MM.1S (cell line): Measurements from ENCODE around the gene LRRC4C.

Experiments
- EZH2 ChIP-seq: fragments of 300-600 bp; sonication (generic); optimal IDR thresholded peaks from 2 replicates; pipeline ENCODE3; 2017; ENCODE audit warnings: low read depth, mild to moderate bottlenecking, antibody characterized with exemption, low read length, mixed read lengths
- TF ChIP-seq, protein P1 (sequence below): fragments of 300-600 bp; sonication (generic); IDR thresholded peaks from 2 replicates; pipeline ENCODE4 v1.5.1; 2016; ENCODE audit warnings: antibody characterized with exemption, low read length, mixed read lengths

DNA sequence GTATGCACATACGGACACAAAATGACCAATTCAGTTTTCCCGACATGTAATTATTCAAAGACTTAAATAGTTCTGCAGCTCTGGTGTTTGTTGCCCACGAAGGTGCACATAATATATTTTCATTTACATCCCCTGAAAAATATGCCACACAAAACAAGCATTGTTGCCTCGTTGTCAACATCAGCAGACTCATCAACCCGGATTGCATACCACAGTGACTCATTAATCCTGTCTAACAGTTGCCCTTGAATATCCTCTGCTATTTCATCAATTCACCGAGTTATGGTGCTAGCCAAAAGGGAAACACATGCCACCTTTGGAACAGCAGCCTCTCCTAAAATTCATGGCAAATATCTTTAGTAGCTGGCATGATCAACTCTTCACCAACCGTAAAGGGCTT is 582.2 kb downstream of the LRRC4C start:
- TF ChIP-seq, protein P1, sequence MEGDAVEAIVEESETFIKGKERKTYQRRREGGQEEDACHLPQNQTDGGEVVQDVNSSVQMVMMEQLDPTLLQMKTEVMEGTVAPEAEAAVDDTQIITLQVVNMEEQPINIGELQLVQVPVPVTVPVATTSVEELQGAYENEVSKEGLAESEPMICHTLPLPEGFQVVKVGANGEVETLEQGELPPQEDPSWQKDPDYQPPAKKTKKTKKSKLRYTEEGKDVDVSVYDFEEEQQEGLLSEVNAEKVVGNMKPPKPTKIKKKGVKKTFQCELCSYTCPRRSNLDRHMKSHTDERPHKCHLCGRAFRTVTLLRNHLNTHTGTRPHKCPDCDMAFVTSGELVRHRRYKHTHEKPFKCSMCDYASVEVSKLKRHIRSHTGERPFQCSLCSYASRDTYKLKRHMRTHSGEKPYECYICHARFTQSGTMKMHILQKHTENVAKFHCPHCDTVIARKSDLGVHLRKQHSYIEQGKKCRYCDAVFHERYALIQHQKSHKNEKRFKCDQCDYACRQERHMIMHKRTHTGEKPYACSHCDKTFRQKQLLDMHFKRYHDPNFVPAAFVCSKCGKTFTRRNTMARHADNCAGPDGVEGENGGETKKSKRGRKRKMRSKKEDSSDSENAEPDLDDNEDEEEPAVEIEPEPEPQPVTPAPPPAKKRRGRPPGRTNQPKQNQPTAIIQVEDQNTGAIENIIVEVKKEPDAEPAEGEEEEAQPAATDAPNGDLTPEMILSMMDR: no peak
- TF ChIP-seq EZH2: no peak
